SKM-1 treated with dmso at 0.1 percent for 144 hours (cell line): ENCODE results near the gene ZNF205.
"Not testable (repeated sequence)": the region's sequence is repeated elsewhere in the genome, so short reads cannot be mapped to it uniquely, and the experiment has no call there.

Source experiments
- DNase-seq: peaks from one replicate; lab custom pipeline; 2025; ENCODE audit not compliant: unreplicated experiment; lab: John Stamatoyannopoulos, UW

Gene ZNF205

GRCh38 chr16:3131755-3132377 is 19.5 kb downstream of the ZNF205 start:
- DNase-seq = peak; percentile 49

DNA sequence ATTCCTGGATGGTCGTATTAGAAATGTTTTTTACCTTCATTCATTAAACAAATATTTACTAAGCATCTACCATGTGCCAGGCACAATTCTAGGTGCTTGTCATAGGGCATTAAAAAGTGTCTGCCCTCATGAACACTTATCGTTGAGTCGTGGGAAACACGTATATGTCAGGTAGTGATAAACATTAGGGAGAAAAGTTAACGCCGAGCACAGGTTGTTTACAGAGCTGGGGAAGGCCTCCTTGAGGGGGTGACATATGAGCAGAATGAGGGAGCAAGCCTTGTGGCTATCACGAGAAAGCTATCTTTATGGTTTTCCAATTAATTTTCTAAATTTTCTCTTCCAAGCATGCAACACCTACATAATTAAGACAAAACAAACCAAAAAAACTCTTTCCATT is 21.5 kb downstream of the ZNF205 start:
- no peak for DNase-seq

- DNase-seq = peak; percentile 98
These were observed 22.1 kb downstream of the ZNF205 start, which contains the start of gene ZNF213 for GRCh38 chr16:3134338-3135125. Gene ZNF213 (plus strand): TSS chr16:3135029. CDS start chr16:3137281, 2,252 bp downstream.

- DNase-seq = no peak
These were observed 22.8 kb downstream of the ZNF205 start for GRCh38 chr16:3135126-3135715.

DNA sequence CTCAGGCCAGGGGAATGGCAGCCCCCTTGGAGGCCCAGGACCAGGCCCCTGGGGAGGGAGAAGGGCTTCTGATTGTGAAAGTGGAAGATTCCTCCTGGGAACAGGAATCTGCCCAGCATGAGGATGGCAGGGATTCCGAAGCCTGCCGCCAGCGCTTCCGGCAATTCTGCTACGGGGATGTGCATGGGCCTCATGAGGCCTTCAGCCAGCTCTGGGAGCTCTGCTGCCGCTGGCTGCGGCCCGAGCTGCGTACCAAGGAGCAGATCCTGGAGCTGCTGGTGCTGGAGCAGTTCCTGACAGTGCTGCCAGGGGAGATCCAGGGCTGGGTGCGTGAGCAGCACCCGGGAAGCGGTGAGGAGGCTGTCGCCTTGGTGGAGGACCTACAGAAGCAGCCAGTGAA is 24.9 kb downstream of the ZNF205 start:
- DNase-seq = no peak

GRCh38 chr16:3138342-3138741 is 26.0 kb downstream of the ZNF205 start:
- DNase-seq = no peak

- no peak for DNase-seq
These were observed 26.5 kb downstream of the ZNF205 start for GRCh38 chr16:3138823-3139426.

- not testable (repeated sequence) for DNase-seq
These were observed 27.2 kb downstream of the ZNF205 start for GRCh38 chr16:3139561-3139960.

- no peak for DNase-seq
These were observed 28.4 kb downstream of the ZNF205 start for GRCh38 chr16:3140603-3141427.

- no peak for DNase-seq
These were observed 29.5 kb downstream of the ZNF205 start for GRCh38 chr16:3141781-3142311.

DNA sequence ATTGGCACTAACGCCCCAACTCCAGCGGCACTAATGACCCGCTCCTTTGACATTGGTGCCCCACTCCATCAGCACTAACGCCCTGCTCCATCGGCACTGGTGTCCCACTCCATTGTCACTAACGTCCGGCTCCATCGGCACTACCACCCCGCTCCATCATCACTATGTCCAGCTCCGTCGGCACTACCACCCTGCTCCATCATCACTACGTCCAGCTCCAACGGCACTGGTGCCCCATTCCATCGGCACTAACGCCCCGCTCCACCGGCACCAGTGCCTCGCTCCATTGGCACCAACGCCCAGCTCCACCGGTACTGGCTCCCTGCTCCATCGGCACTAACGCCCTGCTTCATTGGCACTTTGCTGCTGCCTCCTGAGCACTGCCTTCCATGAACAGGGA is 29.9 kb downstream of the ZNF205 start:
- DNase-seq = no peak

DNA sequence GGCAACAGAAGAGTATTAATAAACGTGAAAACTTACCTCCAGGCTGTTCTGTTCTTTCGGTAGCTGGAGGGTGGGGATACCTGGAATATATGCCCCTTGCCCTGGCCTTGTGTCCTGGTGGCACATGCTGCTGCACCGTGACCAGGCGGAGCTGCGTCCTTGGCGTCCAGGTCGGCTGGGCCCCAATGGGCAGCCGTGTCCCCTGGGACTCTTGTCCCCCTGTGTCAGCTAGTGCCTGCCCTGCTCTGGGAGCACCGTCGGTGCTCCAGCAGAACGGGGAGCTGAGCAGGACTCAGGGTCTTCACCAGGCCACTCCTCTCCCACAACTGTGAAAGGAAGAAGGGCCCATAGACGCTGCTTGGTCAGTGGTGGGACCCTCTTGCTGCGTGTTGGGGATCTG is 30.4 kb downstream of the ZNF205 start:
- no peak for DNase-seq

GRCh38 chr16:3143189-3143588 is 30.8 kb downstream of the ZNF205 start:
- no peak for DNase-seq

GRCh38 chr16:3143598-3144320 is 31.4 kb downstream of the ZNF205 start:
- DNase-seq = no peak

GRCh38 chr16:3144321-3144983 is 32.1 kb downstream of the ZNF205 start:
- no peak for DNase-seq

GRCh38 chr16:3145151-3145550 is 32.8 kb downstream of the ZNF205 start:
- no peak for DNase-seq

GRCh38 chr16:3145660-3146059 is 33.3 kb downstream of the ZNF205 start:
- DNase-seq = no peak

DNA sequence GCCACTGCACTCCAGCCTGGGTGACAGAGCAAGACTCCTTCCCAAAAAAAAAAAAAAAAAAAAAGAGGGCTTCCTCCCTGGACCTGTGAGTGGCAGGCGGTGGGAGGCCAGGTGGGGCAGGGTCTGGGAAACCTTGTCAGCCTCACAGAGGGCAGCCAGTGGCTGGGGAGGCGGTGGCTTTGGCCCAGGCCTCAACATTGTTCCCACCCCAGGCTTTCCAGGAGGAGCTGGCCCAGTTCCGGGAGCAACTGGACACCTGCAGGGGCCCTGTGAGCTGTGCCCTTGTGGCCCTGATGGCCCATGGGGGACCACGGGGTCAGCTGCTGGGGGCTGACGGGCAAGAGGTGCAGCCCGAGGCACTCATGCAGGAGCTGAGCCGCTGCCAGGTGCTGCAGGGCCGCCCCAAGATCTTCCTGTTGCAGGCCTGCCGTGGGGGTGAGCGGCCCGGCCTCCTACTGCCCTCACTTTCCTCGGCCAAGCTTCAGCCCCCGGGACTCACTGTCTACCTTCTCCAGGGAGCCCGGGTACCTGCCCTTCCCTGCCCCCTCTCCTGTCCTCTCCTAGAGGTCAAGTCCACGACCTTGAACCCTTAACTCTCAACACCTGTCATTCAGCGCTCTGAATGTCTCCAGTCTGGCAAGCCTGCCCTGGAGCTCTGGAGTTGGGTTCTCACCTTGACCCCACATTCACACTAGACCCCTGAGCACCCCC is 34.8 kb downstream of the ZNF205 start:
- DNase-seq = no peak

- DNase-seq = no peak
These were observed 35.3 kb downstream of the ZNF205 start for GRCh38 chr16:3147757-3148104.
